Breast epithelium (tissue), 4 donors: ENCODE measurements around the gene TMEM247. TPM values are rescaled to one million over a fixed set of nuclear protein-coding genes. Genes with fewer than 3 reads are reported as not detected.

Experiments used
- DNase-seq, 2 donors: peaks; one replicate each; pipeline ENCODE4 v3.0.0-alpha.2; 2019; ENCODE audit warnings: low spot score in 2 of 2
- H3K27ac ChIP-seq, 2 donors: fragments of 200-600 bp; sonication (generic) in 1 of 2; one replicate each; pipeline ENCODE4 v1.5.1; 2016 to 2019; ENCODE audit warnings: mild to moderate bottlenecking in 1 of 2
- H3K27me3 ChIP-seq, 2 donors: fragments of 200-600 bp; sonication (generic) in 1 of 2; one replicate each; pipeline versions ENCODE4 v1.5.1 to v1.6.0; 2017 to 2019; ENCODE audit warnings: control low read depth in 1 of 2, mild to moderate bottlenecking in 1 of 2
- H3K36me3 ChIP-seq: fragments of 200-600 bp; one replicate; pipeline ENCODE4 v1.5.1; 2019
- H3K4me1 ChIP-seq, 2 donors: fragments of 200-600 bp; sonication (generic); one replicate each; pipeline ENCODE4 v1.5.1; 2016 to 2019; ENCODE audit warnings: control low read depth in 1 of 2
- H3K4me3 ChIP-seq, 3 donors: fragments of 200-600 bp; sonication (generic); 1 replicate in 2 of 3; 2 replicates in 1 of 3; pipeline ENCODE4 v1.5.1; 2016 to 2019; ENCODE audit warnings: mild to moderate bottlenecking in 3 of 3, moderate library complexity in 2 of 3
- H3K9me3 ChIP-seq, 2 donors: fragments of 200-600 bp; sonication (generic) in 1 of 2; one replicate each; pipeline ENCODE4 v1.5.1; 2016 to 2019; ENCODE audit warnings: control low read depth in 1 of 2
- CTCF ChIP-seq, 3 donors: fragments of 450-650 bp; IDR thresholded peaks; one replicate each; pipeline ENCODE4 v1.5.1; 2016 to 2017; ENCODE audit warnings: antibody characterized with exemption in 3 of 3, mild to moderate bottlenecking in 3 of 3, moderate library complexity in 3 of 3
- POLR2A ChIP-seq: fragments of 450-650 bp; IDR thresholded peaks from one replicate; pipeline ENCODE4 v1.6.1; 2016; ENCODE audit warnings: antibody characterized with exemption, mild to moderate bottlenecking, moderate library complexity
- POLR2AphosphoS5 ChIP-seq, 3 donors: sonication (generic); formaldehyde crosslinking; IDR thresholded peaks; one replicate each; pipeline ENCODE4 v1.6.1; 2017; ENCODE audit warnings: antibody characterized with exemption in 3 of 3
- intact Hi-C: fragments of 100-400 bp; cut with DNase I; formaldehyde crosslinking; loops from one replicate; pipeline ENCODE4 v1.15.1; 2023; ENCODE audit warnings: low total_unique reads
- total RNA-seq, 3 donors: library from RNA; depleted of rRNA; stranded (reverse); fragments of >200 nt; gene quantifications; one replicate each; pipeline ENCODE4 v1.1.0, GENCODE V29; 2016

TMEM247 gene
- total RNA-seq, 3 donors from 2014 or later = not detected

GRCh38 chr2:46446871-46447568 lies 32.3 kb upstream of the TMEM247 start:
- TF ChIP-seq POLR2A = no peak
- no peak for TF ChIP-seq CTCF (IDR thresholded peaks at IDR 0.05)
- no peak for TF ChIP-seq POLR2AphosphoS5 (IDR thresholded peaks at IDR 0.05)
- Histone ChIP-seq H3K27me3 (no peaks in the 10 kb centered on the region), H3K4me3 (no peak overlapping the region), H3K4me1 (no peaks in the 10 kb centered on the region), H3K9me3 (peaks cover 0 to 6% of the 10 kb centered on the region in 2 donors), H3K27ac (no peak overlapping the region), H3K36me3 (no peaks in the 10 kb centered on the region)
- DNase-seq = no peak
- intact Hi-C loops = no loop called here

DNA sequence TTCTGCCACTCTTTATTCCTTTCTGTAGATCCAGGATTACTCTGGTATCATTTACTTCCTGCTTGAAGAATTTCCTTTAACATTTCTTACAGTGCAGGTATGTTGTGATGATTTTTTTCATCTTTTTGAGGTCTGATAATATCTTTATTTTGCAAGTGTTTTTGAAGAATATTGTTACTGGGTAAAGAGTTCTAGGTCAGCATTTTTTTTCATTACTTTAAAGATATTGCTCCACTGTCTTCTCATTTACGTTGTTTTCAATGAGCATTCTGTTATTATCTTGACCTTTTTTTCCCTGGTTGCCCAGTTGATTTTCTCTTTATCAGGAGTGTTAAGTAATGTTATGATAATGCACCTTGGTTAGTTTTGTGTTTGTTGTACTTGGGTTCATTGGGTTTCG lies 31.7 kb upstream of the TMEM247 start:
- intact Hi-C loops = no loop called here
- no peak overlapping the region for H3K27ac ChIP-seq
- H3K27me3 ChIP-seq = no peaks in the 10 kb centered on the region
- peaks cover 0 to 6% of the 10 kb centered on the region in 2 donors for H3K9me3 ChIP-seq
- no peak for TF ChIP-seq POLR2A
- TF ChIP-seq POLR2AphosphoS5 (IDR thresholded peaks at IDR 0.05) = no peak
- no peak for TF ChIP-seq CTCF (IDR thresholded peaks at IDR 0.05)
- H3K36me3 ChIP-seq = no peaks in the 10 kb centered on the region
- no peak for DNase-seq
- no peaks in the 10 kb centered on the region for H3K4me1 ChIP-seq
- no peak overlapping the region for H3K4me3 ChIP-seq

DNA sequence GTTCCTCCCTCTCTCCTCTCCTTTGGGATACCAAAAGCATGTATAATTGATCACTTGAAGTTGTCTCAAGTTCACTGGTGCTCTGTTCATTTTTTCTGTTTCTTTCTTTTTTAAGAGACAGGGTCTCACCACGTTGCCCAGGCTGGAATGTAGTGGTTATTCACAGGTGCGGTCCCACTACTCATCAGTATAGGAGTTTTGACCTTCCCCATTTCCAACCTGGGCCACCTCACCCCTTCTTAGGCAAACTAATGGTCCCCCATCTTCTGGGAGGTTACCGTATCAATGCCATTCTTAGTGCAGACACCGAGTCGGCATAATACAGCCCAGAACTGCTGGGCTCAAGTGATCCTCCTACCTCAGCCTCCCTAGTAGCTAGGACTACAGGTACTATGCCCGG lies 31.3 kb upstream of the TMEM247 start:
- Histone ChIP-seq H3K4me1 (no peaks in the 10 kb centered on the region), H3K4me3 (no peak overlapping the region), H3K27ac (no peak overlapping the region), H3K36me3 (no peaks in the 10 kb centered on the region), H3K9me3 (peaks cover 0 to 6% of the 10 kb centered on the region in 2 donors), H3K27me3 (no peaks in the 10 kb centered on the region)
- no peak for DNase-seq
- TF ChIP-seq CTCF (IDR thresholded peaks at IDR 0.05) = no peak
- no peak for TF ChIP-seq POLR2A
- TF ChIP-seq POLR2AphosphoS5 (IDR thresholded peaks at IDR 0.05) = no peak
- intact Hi-C loops = no loop called here

GRCh38 chr2:46448641-46449040 lies 30.7 kb upstream of the TMEM247 start:
- DNase-seq = no peak
- H3K9me3 ChIP-seq = peaks cover 0 to 6% of the 10 kb centered on the region in 2 donors
- H3K4me1 ChIP-seq = no peaks in the 10 kb centered on the region
- TF ChIP-seq POLR2AphosphoS5 (IDR thresholded peaks at IDR 0.05) (no peak), POLR2A (no peak), CTCF (IDR thresholded peaks at IDR 0.05) (no peak)
- intact Hi-C loops = no loop called here
- no peaks in the 10 kb centered on the region for H3K27me3 ChIP-seq
- H3K36me3 ChIP-seq = no peaks in the 10 kb centered on the region
- no peak overlapping the region for H3K27ac ChIP-seq
- H3K4me3 ChIP-seq = no peak overlapping the region

- Histone ChIP-seq H3K4me3 (no peak overlapping the region), H3K4me1 (no peaks in the 10 kb centered on the region), H3K36me3 (no peaks in the 10 kb centered on the region), H3K27ac (no peak overlapping the region), H3K9me3 (peaks cover 0 to 6% of the 10 kb centered on the region in 2 donors), H3K27me3 (no peaks in the 10 kb centered on the region)
- TF ChIP-seq POLR2AphosphoS5 (IDR thresholded peaks at IDR 0.05) = no peak
- no peak for TF ChIP-seq CTCF (IDR thresholded peaks at IDR 0.05)
- TF ChIP-seq POLR2A = no peak
- intact Hi-C loops = no loop called here
- no peak for DNase-seq
Observed at GRCh38 chr2:46449700-46450099, 29.7 kb upstream of the TMEM247 start.
